ENCODE measurements around the gene ELF5.
A peak's percentile ranks its signal among the peaks of the same experiment; 100 is the strongest.

Gene ELF5

DNA sequence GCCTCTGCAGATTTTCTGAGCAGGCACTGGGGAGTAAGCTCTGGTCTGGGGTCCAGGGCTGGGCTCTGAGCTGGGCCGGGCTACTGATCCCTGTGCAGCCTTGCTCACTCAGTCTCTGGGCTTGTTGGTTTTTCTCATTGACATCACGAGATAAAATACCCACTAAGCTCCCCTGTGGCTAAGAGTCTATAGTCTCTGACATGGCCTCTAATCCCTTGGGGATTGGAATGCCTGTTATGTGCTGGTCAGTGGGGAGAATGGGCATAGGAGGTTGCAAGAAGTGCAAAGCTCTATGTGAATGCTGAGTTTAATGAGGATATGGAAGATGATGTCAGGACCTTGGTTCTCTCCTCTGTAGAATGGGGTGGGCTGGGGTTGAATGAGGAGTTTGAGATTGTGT, 23.3 kb downstream of the ELF5 start:
- no peak for DNase-seq

DNA sequence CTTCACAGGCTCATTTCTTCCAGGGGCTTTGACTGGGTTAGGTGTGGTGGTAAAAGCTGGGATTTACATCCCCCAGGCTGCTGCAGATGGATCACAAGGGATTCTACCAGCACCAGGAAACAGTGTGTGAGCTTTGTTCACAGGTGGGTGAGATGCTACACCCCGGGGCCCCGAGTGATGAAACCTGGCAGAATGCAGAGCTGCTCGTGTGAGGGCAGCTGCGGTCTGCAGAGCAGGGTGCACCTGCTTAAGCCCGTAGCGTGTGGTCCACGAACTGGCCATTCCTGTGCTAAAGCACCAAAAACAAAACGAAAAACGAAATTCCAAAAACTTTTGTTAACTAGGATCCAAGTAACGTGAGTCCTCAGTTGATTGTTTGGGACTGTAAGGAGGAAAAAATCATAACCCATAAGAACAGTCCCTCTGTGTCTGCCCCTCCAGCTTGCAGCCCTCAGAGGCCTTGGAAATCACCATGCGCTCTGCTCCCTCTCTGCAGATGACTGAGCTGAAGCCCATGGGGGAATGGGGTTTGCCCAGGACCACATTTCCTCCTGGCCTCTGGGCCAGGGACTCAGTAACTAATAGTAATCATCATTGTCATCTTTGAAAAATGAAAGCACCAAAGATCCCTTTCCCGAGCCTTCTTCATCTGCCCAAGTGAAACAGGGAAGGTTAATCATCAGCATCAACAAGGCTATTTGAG, 24.6 kb downstream of the ELF5 start:
- no peak for DNase-seq

DNA sequence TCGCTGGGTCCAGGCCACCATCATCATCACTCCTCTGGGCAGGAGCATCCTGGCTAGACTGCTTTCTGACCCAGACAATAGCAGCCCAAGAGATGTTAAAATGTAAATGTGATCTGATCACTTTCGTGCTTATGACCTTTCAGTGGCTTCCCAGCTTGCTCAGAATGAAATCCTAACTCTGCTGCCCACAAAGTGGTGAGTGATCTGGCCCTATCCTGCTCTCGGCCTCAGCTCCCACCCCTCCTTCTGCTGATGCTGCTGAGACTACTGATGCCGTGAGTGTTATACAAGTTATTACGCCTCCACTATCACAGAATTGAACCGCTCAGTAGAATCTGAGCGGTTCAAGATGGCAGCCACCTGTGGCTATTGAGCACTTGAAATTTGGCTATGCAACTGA, 26.2 kb downstream of the ELF5 start:
- no peak for DNase-seq

DNA sequence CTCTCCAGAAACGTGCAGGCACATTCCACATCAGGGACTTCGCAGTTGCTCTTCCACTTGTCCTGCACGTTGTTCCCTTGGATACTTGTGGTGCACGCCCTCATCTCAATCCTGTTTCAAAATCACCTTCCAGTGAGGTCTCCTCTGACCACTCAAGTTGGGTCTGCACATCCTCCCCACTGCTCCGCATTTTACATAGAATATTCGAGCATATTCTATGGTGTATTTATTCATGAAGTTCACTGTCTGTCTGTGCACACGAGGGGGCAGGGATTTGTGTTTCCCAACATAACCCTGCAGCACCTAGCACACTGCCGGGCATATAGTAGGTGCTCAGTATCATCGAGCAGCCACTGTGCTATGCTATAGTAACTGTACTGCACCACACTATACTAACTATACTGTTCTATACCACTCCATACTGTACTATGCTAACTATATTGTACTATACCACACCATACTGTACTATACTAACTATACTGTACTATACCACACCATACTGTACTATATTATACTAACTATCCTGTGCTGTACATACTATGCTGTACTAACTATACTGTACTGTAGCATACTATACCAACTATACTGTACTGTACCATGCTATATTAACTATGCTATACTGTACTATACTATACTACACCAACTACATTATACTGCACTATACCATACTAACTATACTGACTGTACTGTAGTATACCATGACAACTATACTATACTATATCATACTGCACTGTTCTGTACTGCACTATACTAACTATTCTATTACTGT, 30.3 kb downstream of the ELF5 start:
- DNase-seq, result no peak

DNA sequence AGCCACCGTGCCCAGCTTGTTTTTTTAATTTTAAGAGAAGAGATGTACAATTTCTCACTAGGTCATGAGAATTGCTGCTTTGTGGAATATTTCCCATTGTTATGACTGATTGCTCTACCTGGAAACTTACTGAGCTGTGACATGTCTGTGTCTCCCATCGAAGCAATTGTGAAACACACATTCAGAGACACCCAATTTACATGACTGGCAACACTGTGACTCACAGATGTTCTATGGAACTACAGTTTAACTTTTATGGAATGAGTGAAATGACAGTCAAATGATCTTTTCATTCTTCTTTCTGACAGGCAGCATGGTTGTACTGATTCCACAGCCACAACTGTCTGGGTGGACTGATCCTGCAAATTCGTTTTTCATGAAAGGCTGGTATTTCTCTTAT, 32.3 kb downstream of the ELF5 start:
- DNase-seq, result no peak

DNA sequence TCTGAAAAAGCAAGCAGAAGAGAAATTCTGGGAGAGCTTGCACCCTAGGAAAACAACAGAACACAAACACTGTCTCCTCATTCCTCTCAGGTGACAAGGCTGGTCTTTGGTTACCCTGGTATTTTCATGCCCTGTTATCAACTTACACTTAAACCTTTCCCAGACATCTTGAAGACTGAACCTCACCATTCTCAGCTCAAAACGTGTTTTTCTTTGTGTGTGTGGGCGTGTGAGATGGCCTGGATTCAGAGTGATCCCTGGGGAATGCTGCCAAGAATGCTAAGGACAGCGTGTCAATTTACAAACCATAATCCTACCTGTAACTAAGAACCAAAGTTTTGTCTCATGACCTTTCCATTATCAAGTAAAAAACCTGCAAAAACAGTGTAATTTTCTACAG, 33.3 kb downstream of the ELF5 start:
- no peak for DNase-seq

DNA sequence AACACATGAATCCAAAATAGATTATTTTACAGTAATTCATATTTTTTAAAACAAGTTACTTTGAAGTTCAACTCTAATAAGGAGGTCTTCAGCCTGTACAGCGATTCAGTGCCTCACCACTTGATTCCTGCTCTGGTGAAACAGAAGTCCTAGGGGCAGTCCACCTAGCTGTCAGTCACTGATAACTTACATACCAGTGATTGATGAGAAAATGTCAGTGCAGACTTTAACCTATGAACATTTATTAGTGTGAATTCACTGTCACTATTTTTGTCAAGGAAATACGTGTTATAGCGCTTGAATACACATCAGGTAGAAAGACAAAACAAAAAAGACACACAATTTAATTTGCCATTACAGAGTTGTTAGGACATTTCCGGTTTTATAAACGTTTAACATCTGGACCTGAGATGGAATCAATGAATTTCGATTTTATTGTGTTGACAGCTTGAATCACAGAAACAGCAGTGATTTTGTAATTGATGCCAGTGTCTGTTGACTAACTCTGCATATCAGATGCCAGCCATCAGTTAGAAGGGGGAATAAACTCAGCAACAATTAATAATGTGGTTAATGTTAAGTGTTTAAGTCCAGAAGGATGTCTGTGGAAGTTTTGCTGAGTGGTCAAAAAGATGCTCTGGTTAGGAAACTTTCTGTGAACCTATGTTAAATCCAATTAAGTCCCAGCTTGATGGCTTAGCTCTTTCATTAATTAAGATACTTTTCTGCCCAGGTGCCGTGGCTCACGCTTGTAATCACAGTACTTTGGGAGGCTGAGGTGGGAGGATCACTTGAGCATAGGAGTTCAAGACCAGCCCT, 34.5 kb downstream of the ELF5 start:
- DNase-seq, result no peak

DNA sequence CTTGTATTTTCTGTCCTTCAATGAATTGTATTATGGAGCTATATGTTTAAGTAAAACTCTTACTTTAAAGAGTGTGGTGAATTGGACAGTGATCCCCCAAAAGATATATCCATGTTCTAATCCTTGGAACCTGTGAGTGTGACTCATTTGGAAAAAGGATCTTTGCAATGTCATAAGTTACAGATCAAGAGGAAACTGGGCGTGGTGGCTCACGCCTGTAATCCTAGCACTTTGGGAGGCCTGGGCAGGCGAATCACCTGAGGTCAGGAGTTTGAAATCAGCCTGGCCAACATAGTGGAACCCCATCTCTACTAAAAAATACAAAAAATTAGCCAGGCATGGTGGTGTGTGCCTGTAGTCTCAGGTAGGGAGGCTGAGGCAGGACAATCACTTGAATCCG, 36.7 kb downstream of the ELF5 start:
- no peak for DNase-seq

DNA sequence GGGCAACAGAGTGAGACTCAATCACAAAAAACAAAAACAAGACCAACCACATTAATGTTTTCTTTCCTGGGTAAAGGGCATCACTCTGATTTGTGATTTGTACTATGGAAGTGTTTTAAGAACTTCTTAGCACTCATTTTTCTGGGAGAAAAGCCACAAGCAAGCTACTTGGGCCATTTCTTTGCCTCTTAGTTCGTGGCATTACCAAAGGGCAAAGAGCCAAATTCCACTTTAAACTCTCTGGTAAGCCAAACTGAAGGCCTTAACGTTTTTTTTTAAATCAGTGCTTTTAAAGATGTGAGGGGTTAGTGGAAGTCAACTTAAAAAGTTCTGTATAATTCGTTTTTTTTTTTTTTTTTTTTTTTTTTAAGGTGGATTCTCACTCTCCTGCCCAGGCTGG, 37.9 kb downstream of the ELF5 start:
- DNase-seq, result no peak

DNA sequence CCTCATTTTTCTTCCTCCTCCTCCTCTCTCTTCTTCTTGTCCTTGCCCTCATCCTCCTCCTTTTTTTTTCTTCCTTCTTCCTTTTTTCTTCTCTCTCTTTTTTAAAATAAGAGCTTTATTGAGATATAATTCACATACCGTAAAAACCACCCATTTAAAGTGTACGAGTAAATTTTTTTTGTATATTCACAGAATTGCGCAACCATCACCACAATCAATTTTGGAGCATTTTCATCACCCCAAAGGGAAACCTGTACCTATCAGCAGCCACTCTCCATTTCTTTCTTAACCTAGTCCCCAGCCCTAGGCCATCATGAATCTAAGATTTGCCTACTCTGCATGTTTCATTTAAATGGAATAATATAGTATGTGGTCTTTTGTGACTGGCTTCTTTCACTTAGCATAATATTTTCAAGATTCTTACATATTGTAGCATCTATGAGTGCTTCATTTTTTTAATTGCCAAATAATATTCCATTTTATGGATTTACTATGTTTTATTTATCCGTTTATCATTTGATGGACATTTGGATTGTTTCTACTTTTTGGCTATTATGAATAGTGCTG, 39.9 kb downstream of the ELF5 start:
- no peak for DNase-seq

DNA sequence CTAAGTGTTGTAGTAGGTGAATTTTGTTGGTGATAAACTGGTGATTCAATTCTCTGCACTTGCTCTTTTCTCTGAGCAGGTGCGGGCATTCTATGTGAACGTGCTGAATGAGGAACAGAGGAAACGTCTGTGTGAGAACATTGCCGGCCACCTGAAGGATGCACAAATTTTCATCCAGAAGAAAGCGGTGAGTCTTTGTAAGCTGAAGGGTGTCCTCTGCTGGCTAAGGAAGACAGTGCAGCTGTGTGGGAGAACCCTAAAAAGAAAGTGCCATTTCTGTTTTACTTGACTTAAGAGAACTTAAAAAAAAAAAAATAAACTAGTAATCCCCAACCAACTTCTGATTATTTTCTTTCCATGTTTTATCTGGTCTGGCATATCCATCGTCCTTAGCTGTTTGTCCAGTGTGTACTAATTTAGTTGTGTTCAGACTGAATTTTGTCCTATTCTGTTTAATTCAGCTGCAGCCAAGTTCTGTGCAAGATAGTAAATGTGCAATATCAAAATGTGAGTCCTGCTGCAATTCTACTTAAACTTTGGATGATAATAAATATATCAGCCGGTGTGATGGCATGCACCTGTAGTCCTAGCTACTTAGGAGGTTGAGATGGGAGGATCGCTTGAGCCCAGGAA, 45.3 kb downstream of the ELF5 start:
- no peak for DNase-seq

DNA sequence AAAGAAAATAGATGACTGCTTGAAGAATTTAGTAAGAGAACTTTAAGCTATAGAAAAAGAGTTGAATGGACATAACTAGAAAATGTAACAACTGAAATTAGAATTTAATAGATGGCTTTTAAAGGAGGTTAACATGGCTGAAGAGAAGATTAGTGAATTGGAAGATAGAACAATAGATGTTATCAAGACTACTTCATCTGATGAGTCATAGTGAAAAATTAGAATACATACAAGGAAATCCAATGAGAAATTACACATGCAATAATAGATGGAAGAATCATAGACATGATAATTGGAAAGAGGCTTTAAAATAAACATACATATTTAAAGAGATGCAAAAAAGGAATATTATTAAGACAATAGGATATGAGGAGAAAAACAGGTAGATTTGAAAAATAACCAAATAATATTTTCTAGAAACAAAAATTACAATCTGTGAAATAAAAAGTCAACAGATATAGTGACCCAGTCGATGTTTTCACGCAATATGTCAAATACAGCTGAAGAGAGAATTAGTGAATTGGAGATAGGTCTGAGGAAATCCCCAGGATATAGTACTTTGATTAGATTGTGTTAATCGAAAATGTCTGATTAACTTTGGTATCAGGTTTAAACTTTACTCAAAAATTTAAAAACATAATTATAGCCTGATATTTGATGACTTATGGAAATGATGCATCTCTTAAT, 46.6 kb downstream of the ELF5 start:
- no peak for DNase-seq

DNA sequence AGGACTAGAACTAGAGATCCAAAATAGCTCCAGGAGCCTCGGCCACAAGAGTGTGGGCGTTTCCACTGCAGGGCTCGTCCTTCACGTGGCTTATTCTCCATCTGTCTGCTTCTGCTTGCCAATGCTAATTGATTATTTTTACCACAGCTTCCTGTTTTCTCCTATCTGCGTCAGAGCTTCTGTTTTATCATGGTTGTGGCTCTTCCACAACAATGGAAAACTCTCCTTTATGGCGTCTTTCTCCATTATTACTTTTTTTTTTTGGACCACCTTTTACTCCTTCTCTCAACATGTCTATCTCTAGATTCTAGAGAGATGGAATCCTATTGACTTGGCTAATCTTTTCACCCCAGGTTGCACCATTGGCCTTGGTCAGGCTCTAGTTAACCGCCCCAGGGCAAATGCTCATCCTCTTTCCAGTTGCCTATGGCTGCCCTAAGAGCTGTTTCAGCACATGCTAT, 49.0 kb downstream of the ELF5 start:
- DNase-seq, result no peak

DNA sequence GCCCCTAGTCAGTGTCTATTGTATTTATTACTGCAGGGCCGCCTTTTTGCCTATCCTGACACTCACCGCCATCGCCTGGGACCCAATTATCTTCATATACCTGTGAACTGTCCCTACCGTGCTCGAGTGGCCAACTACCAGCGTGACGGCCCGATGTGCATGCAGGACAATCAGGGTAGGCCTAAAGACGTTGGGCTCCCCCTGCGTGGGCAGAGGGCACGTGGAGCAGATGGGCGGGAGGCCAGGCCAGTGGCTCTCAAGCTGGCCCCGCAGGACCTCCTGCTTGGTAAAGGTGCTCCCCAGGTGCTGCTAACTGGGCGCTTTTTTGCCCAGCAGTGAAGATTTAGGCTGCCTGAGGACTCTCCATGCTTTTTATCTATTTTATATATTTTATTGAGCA, 52.4 kb downstream of the ELF5 start:
- DNase-seq, result no peak

DNA sequence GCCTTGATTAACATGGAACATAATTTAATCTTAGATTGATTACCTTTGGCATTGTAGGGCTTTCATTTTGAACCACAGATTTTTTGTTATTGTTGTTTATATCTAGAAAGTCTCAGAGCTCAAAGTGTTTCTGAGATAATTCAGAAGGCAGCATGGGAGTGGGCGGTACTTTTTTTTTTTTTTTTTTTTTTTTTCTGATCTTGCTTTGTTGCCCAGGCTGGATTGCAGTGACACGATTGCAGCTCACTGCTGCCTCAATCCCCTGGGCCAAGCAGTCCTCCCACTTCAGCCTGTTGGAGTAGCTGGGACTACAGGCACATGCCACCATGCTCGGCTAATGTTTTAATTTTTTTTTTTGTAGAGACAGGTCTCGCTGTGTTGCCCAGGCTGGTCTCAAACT, 53.3 kb downstream of the ELF5 start:
- no peak for DNase-seq

DNA sequence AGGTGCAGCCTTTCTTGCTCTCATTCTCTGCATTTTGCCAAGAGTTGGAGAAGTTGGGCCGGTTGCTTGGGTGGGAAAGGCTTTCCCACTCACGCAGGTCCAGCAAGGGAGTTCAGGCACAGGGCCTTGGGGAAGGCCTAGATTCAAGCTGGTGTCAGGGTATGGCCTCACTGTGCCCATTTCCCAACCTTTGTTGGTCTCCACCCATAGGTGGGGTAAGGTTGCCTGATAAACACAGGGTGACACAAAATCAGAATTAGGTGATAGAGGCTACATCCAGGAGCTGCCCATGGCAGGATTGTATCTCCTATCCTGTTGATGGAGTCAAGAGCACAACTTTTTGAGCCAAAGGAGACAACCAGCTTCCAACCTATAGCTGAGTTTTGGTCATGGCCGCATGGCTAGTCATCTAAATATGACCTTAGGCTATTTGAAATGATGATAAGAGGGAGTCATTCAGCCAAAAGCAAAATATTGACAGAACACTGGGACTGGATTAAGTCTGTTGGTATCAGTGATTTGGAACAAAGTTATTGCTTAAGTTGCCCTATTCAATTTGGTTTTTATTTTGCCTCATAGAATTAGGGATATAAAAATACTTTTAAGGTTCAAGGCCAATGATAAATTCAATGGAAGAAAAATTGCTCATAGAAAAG, 54.0 kb downstream of the ELF5 start:
- DNase-seq, result no peak

DNA sequence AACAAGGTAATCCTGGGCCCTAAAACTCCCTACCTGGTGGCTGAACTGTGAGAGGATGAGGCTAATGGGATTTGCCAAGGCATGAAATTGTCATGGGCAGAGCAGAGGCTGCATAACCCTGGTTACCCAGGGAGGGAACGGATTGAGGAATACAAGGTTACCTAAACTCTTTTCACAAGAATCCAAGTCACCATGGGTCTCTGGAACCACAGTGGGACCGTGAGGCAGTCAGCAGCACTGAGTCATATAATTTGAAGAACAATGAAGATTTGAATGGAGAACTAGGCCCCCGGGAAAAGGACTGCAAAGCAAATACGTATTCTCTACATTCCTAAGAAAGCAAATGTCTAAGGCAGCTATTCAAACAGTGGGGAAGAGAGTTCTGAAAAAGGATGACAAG, 55.1 kb downstream of the ELF5 start:
- DNase-seq, result peak; percentile 2

DNA sequence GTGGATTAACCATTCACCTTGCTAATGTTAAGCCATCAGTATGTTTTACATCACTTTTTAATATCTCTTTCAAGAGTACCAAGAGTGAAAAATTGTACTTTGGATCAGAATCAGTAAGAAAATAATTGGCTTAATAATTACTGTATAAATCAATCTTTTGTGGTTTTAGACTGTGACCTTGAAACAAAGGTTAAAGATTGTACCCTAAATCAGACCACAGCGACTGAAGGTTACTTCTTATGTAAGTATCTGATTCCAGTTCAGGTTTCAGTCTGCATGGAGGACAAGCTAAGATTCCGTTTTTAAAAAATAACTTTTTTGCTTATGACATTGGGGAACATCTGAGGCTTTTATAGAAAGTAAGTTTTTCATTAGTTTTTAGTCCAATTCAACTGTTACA, 56.0 kb downstream of the ELF5 start:
- DNase-seq, result no peak

DNA sequence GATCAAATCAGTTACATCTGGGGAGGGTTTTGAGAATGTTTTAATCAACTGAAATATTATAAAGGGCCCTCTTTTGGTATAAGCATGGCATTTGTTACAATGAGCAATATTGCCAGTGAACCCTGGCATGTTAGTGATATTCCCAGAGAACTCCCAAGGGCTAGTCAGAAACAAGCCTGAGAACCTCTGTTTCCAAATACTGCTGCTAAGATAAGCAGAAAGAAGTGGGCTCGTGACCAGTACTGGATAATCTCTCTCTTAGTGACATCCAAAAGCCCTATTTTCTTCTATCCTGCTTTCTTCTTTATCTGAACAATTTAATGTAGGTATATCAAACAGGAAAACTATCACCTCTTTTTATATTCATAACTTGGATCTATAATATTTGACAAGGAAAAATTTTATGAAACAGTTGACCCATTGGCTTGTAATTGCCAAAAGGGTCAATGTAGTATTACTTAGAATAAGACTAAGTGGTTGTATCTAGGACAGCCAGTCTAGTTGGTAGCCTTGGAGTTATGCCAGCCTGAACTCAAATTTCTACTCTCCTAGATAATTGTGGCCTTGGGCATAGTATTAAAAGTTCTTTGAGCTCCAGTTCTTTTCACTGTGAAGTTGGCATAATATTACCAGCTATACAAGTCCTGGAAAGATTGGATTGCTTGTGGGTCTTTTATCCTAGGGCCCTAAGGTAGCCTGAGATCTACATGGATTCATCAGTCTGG, 59.1 kb downstream of the ELF5 start:
- no peak for DNase-seq

DNA sequence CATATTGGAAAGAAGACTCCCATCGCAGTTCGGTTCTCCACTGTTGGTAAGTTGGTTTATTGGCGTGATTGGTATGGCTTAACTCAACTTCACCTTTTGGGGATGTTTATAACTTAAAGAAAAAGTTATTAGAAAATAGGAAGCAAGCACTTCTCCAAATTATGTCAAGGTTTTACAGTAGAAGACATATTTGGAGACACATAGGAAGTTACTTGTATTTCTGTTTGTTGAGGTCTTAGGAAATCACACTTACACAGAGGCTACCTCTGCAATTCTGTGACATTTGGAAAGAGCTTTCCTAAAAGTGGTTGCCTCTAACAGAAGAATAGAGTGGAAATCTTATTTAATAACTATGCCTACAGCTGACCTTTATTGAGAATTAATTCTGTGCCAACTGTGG, 62.5 kb downstream of the ELF5 start:
- no peak for DNase-seq

DNA sequence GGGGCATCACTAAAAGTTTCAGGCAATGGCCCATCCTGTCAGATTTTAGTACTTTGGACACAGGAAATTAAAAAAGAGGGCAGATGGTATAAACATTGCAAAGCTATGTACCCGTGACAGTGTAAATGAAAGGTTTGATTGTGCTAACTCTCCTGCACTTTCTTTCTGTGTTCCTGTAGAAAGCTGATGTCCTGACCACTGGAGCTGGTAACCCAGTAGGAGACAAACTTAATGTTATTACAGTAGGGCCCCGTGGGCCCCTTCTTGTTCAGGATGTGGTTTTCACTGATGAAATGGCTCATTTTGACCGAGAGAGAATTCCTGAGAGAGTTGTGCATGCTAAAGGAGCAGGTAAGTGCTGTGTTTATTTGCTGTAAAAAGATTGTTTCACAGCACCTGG, 64.6 kb downstream of the ELF5 start:
- DNase-seq, result no peak
